ENCODE results near the gene NIN.

Gene NIN

DNA sequence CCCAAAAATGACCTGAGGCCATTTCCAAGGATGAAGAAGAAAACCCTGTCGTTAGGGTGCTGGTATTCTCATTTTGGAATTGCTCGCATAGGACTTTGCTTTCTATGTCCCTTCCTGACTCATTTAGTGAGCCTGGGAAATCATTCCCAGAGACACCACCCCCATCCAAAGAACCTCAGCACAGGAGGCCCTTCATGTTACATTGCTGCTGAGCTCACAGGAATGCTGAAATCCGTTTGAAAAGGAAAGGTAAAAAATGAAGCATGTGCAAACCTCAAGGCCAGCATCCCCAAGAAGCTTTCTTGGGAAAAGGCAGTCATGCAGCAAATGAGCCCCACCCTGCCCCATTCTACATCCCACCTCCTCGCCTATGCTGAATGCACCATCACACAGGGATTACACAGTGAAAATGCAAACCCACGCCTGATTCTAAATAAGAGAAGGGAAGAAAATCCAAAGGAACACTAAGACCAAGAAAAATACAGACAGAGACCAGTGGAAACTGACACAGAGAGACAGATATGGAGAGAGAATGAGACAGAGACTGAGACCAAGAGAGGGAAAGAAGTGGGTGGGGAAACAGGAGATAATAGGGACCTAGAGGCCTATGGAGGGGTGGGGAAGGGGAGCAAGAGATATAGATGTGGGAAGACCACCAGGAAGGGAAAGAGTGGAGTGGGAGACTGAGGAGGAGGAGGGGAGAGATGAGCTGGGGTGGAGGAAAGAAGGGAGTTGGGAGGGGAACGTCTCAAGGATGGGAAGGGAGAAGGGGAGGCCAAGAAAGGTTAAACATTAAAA lies 33.5 kb downstream of the NIN start:
- peaks cover 13% of the 10 kb centered on the region for H3K4me1 Mint-ChIP-seq (ENCODE audit: low read depth)
- H3K27me3 Mint-ChIP-seq (ENCODE audit: low read depth) = no peaks in the 10 kb centered on the region
- H3K9me3 Mint-ChIP-seq = no peaks in the 10 kb centered on the region
- H3K4me3 Mint-ChIP-seq = no peak overlapping the region
- H3K36me3 Mint-ChIP-seq (ENCODE audit: low read depth) = peaks cover 11% of the 10 kb centered on the region
- no peak overlapping the region for H3K27ac Mint-ChIP-seq

DNA sequence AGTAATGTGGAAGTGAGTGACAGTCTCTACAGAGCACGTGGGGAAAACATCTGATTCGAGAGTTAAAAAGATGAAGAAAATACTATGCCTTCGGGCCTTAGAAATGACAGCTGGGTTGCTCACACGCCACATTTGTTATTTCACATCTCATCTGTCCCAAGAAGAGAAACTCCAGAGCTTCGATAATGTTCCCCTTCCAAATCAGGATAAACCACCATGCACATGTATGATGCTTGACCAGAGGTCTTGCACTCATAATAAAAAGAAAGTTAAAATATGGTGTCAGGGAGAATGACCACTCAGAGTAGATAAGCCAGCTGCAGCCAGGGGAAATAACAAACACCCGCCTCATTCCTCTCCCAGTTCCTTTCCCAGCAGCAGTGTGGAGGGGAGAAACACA lies 34.6 kb downstream of the NIN start:
- Mint-ChIP-seq H3K27ac (no peak overlapping the region), H3K4me3 (no peak overlapping the region), H3K27me3 (ENCODE audit: low read depth) (no peaks in the 10 kb centered on the region), H3K36me3 (ENCODE audit: low read depth) (peaks cover 20% of the 10 kb centered on the region), H3K9me3 (no peaks in the 10 kb centered on the region), H3K4me1 (ENCODE audit: low read depth) (peaks cover 18% of the 10 kb centered on the region)

DNA sequence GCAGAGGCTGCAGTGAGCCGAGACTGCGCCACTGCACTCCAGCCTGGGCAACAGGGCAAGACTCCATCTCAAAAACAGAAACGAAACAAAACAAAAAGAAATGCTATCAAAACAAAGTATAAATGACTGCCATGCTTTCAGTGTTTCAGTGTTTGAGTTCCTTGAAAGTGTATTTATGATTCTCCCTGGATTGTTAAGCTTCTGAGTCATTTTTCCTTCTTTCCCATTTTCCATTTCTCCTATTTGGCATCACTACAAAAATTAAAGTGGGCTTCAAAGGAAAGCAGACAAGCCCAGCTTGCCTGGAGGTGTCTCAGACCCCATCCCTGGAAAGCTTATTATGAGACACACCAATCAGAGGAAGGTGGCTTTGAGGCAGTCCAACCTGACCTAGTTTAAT lies 35.1 kb downstream of the NIN start:
- Mint-ChIP-seq H3K27ac (no peak overlapping the region), H3K9me3 (no peaks in the 10 kb centered on the region), H3K36me3 (ENCODE audit: low read depth) (peaks cover 25% of the 10 kb centered on the region), H3K4me3 (no peak overlapping the region), H3K4me1 (ENCODE audit: low read depth) (peaks cover 22% of the 10 kb centered on the region), H3K27me3 (ENCODE audit: low read depth) (no peaks in the 10 kb centered on the region)

GRCh38 chr14:50795142-50795541 lies 35.8 kb downstream of the NIN start:
- Mint-ChIP-seq H3K36me3 (ENCODE audit: low read depth) (peaks cover 31% of the 10 kb centered on the region), H3K4me3 (no peak overlapping the region), H3K4me1 (ENCODE audit: low read depth) (peaks cover 27% of the 10 kb centered on the region), H3K27me3 (ENCODE audit: low read depth) (no peaks in the 10 kb centered on the region), H3K9me3 (no peaks in the 10 kb centered on the region), H3K27ac (no peak overlapping the region)

- Mint-ChIP-seq H3K27ac (no peak overlapping the region), H3K9me3 (no peaks in the 10 kb centered on the region), H3K4me1 (ENCODE audit: low read depth) (peaks cover 32% of the 10 kb centered on the region), H3K36me3 (ENCODE audit: low read depth) (peaks cover 31% of the 10 kb centered on the region), H3K4me3 (no peak overlapping the region), H3K27me3 (ENCODE audit: low read depth) (no peaks in the 10 kb centered on the region)
Measured at GRCh38 chr14:50794068-50794645, 36.8 kb downstream of the NIN start.

GRCh38 chr14:50792634-50793068 lies 38.3 kb downstream of the NIN start:
- no peaks in the 10 kb centered on the region for H3K9me3 Mint-ChIP-seq
- no peaks in the 10 kb centered on the region for H3K27me3 Mint-ChIP-seq (ENCODE audit: low read depth)
- H3K4me3 Mint-ChIP-seq = no peak overlapping the region
- H3K36me3 Mint-ChIP-seq (ENCODE audit: low read depth) = peaks cover 37% of the 10 kb centered on the region
- H3K4me1 Mint-ChIP-seq (ENCODE audit: low read depth) = peaks cover 37% of the 10 kb centered on the region
- peak overlapping the region; percentile 86 for H3K27ac Mint-ChIP-seq

GRCh38 chr14:50792051-50792477 lies 38.9 kb downstream of the NIN start:
- H3K36me3 Mint-ChIP-seq (ENCODE audit: low read depth) = peaks cover 41% of the 10 kb centered on the region

GRCh38 chr14:50791201-50791600 lies 39.8 kb downstream of the NIN start:
- Mint-ChIP-seq H3K4me1 (ENCODE audit: low read depth) (peaks cover 48% of the 10 kb centered on the region), H3K27me3 (ENCODE audit: low read depth) (no peaks in the 10 kb centered on the region), H3K9me3 (no peaks in the 10 kb centered on the region), H3K27ac (no peak overlapping the region), H3K4me3 (no peak overlapping the region), H3K36me3 (ENCODE audit: low read depth) (peaks cover 44% of the 10 kb centered on the region)

More at GRCh38 chr14:50792051-50792477, 38.9 kb downstream of the NIN start:
- H3K27me3 Mint-ChIP-seq (ENCODE audit: low read depth) = no peaks in the 10 kb centered on the region
- H3K27ac Mint-ChIP-seq = peak overlapping the region; percentile 86
- H3K4me1 Mint-ChIP-seq (ENCODE audit: low read depth) = peaks cover 43% of the 10 kb centered on the region
- no peaks in the 10 kb centered on the region for H3K9me3 Mint-ChIP-seq
- peak overlapping the region; percentile 61 for H3K4me3 Mint-ChIP-seq

DNA sequence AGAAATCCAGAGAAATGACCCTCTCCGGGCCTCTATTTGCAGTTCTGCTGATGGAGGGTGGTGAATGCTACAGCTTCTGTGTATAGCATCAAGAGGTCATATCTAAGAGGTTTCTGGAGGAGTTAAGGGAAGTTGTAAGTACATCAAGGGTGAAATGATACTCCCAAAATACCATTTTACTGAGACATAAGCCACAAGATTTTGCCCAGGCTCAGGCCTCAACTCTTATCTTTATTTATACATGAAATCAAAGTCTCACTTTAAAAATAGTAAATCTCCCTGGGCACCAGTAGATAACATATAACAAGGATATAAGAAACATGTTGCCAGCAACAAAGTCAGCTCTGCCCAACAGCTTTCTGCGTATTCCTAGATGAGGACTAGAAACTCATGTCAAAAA lies 40.4 kb downstream of the NIN start:
- H3K4me3 Mint-ChIP-seq = no peak overlapping the region
- peaks cover 42% of the 10 kb centered on the region for H3K36me3 Mint-ChIP-seq (ENCODE audit: low read depth)
- no peaks in the 10 kb centered on the region for H3K9me3 Mint-ChIP-seq
- no peaks in the 10 kb centered on the region for H3K27me3 Mint-ChIP-seq (ENCODE audit: low read depth)
- no peak overlapping the region for H3K27ac Mint-ChIP-seq
- peaks cover 53% of the 10 kb centered on the region for H3K4me1 Mint-ChIP-seq (ENCODE audit: low read depth)

DNA sequence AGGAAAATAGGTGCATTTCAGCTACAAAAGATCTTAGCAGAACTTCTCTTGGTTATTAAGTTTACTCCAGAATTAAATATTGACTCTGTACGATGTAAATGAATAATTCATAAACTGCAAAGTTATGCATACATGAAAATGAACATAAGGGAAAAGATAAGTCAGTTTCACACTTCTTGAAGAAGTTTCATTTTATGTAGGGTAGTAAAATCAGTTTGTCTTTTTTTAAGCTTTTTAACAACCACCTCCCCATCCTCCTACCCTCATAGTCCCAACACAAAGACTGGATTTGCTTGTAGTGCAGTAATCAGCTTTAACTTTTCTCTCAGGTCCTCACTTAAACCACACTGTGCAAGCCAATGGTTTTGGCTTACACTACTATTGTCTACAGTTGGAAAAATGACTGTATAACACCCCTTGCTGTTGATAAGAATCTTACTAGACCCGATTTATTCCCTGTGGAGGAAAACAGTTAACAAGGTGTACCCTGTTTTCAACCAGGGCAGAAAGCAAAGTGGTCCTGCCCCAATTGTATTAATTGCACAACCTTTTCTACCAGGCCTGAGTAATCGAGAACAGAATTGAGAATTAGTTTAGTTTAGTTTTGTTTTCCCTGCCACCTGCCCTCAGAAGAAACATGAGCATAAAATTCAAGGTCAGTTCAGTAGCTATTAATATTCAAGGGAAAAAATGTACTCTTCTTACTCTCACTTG lies 44.1 kb downstream of the NIN start:
- Mint-ChIP-seq H3K4me1 (ENCODE audit: low read depth) (peaks cover 60% of the 10 kb centered on the region), H3K27ac (peak overlapping the region; percentile 73), H3K4me3 (peak overlapping the region; percentile 43), H3K27me3 (ENCODE audit: low read depth) (no peaks in the 10 kb centered on the region), H3K36me3 (ENCODE audit: low read depth) (peaks cover 39% of the 10 kb centered on the region), H3K9me3 (no peaks in the 10 kb centered on the region)

DNA sequence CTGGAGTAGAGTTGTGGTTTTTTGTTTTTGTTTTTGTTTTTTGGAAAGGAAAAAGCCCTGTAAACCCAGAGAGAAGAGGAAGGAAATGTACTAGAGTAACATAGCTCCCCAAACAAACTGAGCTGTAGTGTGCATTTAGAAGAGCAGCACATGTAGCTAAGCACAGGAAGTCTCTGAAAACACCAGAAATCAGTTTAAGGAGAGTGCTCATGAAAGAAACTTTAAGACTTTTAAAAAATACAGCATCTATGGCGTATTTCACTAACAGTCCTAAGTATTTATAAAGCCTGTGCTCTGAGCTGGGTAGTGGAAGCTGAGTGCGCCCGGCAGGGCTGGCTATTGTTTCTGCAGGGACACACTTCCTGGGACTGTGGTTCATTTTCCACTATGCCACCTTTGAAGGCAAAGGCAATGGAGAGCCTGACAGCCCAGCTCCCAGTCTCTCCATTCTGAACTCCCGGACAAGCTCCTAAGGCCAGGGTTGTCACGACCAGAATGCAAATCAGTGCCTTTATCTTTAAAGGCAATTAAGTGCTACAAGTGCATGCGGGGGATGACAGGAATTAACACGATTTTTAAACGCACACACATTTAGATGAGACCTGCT lies 45.4 kb downstream of the NIN start:
- H3K27me3 Mint-ChIP-seq (ENCODE audit: low read depth) = no peaks in the 10 kb centered on the region
- no peaks in the 10 kb centered on the region for H3K9me3 Mint-ChIP-seq
- peak overlapping the region; percentile 71 for H3K27ac Mint-ChIP-seq
- peaks cover 28% of the 10 kb centered on the region for H3K36me3 Mint-ChIP-seq (ENCODE audit: low read depth)
- H3K4me3 Mint-ChIP-seq = peak overlapping the region; percentile 64
- H3K4me1 Mint-ChIP-seq (ENCODE audit: low read depth) = peaks cover 50% of the 10 kb centered on the region

- peaks cover 44% of the 10 kb centered on the region for H3K4me1 Mint-ChIP-seq (ENCODE audit: low read depth)
- H3K36me3 Mint-ChIP-seq (ENCODE audit: low read depth) = peaks cover 26% of the 10 kb centered on the region
- H3K27ac Mint-ChIP-seq = peak overlapping the region; percentile 71
- H3K4me3 Mint-ChIP-seq = peak overlapping the region; percentile 64
- H3K27me3 Mint-ChIP-seq (ENCODE audit: low read depth) = no peaks in the 10 kb centered on the region
- H3K9me3 Mint-ChIP-seq = no peaks in the 10 kb centered on the region
Measured at GRCh38 chr14:50784683-50785456, 46.1 kb downstream of the NIN start.

DNA sequence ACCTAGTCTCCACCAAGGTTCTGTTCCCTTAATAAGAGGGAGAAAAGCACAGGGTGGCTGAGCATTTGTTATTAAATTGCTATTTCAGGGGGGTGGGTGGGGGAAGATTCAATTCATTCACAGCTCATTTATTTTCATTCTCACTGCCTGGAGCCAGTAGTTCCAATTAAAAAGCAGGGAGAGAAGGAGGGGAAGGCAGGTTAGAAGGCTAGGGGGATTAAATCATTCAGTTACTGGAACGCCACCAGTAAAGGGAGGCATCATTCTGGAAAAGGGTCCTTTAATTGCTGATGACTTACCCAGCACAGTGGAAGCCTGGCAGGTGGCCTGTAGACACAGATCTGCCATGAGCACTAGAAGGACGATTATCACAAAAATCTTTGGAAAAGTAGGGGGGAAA lies 47.4 kb downstream of the NIN start:
- H3K4me1 Mint-ChIP-seq (ENCODE audit: low read depth) = peaks cover 48% of the 10 kb centered on the region
- no peak overlapping the region for H3K4me3 Mint-ChIP-seq
- H3K9me3 Mint-ChIP-seq = no peaks in the 10 kb centered on the region
- peaks cover 20% of the 10 kb centered on the region for H3K36me3 Mint-ChIP-seq (ENCODE audit: low read depth)
- H3K27ac Mint-ChIP-seq = no peak overlapping the region
- H3K27me3 Mint-ChIP-seq (ENCODE audit: low read depth) = no peaks in the 10 kb centered on the region

DNA sequence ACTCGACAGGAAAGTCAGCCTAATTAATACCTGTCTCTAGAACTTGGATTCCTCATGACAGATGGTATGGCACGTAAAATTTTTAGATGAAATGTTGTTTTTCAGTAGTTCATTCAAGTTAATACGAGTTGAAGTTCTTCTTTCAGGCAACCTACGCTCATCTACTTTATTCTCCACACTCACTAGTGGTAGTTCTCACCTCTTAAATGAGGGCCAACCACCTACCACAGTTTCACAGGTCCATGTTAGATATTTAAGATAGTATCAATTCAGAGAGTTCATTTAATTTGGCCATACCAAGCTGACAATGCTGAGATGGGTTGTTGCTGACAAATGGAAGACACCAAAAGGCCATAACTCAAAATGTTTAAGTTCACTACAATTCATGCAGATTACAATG lies 50.6 kb downstream of the NIN start:
- no peaks in the 10 kb centered on the region for H3K27me3 Mint-ChIP-seq (ENCODE audit: low read depth)
- no peak overlapping the region for H3K27ac Mint-ChIP-seq
- peaks cover 16% of the 10 kb centered on the region for H3K36me3 Mint-ChIP-seq (ENCODE audit: low read depth)
- H3K4me3 Mint-ChIP-seq = no peak overlapping the region
- H3K9me3 Mint-ChIP-seq = no peaks in the 10 kb centered on the region
- H3K4me1 Mint-ChIP-seq (ENCODE audit: low read depth) = peaks cover 26% of the 10 kb centered on the region

All from T-helper 1 cell treated with Interleukin-12 subunit alpha and Interleukin-12 subunit beta and Interleukin-4 antibody, amounts not matched to agents 30 μg/mL and 1 μg/mL, for 36 hours (primary cell).